ENCODE measurements around the gene SSBP2.

DNA sequence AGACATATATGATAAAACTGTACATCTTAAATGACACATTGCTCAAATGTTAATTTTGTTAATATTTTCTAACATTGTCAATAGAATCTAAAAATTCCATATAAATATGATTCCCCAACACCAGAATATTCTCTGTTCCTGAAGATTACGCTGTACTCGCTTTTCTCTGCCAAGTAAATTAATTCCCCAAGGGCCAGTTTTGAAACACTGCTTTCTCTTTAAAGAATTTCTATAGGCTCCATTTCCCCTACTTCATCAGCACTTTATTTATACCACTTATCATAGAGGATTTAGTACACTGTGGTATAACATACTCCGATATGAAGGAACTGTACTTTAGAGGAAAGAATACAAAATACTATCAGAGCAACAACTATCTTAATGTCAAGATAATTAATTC is 255.6 kb downstream of the SSBP2 start:
- TF ChIP-seq, protein P1, sequence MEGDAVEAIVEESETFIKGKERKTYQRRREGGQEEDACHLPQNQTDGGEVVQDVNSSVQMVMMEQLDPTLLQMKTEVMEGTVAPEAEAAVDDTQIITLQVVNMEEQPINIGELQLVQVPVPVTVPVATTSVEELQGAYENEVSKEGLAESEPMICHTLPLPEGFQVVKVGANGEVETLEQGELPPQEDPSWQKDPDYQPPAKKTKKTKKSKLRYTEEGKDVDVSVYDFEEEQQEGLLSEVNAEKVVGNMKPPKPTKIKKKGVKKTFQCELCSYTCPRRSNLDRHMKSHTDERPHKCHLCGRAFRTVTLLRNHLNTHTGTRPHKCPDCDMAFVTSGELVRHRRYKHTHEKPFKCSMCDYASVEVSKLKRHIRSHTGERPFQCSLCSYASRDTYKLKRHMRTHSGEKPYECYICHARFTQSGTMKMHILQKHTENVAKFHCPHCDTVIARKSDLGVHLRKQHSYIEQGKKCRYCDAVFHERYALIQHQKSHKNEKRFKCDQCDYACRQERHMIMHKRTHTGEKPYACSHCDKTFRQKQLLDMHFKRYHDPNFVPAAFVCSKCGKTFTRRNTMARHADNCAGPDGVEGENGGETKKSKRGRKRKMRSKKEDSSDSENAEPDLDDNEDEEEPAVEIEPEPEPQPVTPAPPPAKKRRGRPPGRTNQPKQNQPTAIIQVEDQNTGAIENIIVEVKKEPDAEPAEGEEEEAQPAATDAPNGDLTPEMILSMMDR (IDR thresholded peaks at IDR 0.05), result no peak
- TF ChIP-seq POLR2AphosphoS5 (IDR thresholded peaks at IDR 0.05) (no peak), POLR2A (IDR thresholded peaks at IDR 0.05) (no peak)

Data from prostate gland (tissue), 2 donors.